Left ventricle myocardium inferior (tissue), 1 donor: Measurements from ENCODE around the gene TCEA3. TPM values are rescaled to one million over a fixed set of nuclear protein-coding genes. Genes with fewer than 3 reads are reported as not detected.

Experiments
- DNase-seq: peaks from one replicate; pipeline ENCODE4 v3.0.0-alpha.2; 2020
- H3K27ac ChIP-seq: fragments of 200-600 bp; replicated peaks from 2 replicates; pipeline ENCODE4 v1.8.0; 2021
- H3K27me3 ChIP-seq: fragments of 200-600 bp; 2 replicates; pipeline ENCODE4 v1.8.0; 2021; ENCODE audit warnings: low read depth
- H3K36me3 ChIP-seq: fragments of 200-600 bp; 2 replicates; pipeline ENCODE4 v1.8.0; 2021
- H3K4me1 ChIP-seq: fragments of 200-600 bp; 2 replicates; pipeline ENCODE4 v1.8.0; 2021
- H3K4me3 ChIP-seq: fragments of 200-600 bp; 2 replicates; pipeline ENCODE4 v1.8.0; 2021; ENCODE audit warnings: mild to moderate bottlenecking, moderate library complexity
- H3K9me3 ChIP-seq: fragments of 200-600 bp; replicated peaks from 2 replicates; pipeline ENCODE4 v1.8.0; 2021
- intact Hi-C: fragments of 100-400 bp; cut with micrococcal nuclease; formaldehyde crosslinking; loops from one replicate; pipeline ENCODE4 v1.11.0; 2022
- total RNA-seq: library from RNA; stranded (reverse); fragmentation: NEBNext Ultra II Directional; extraction: Animal tissue kit (Norgen Biotek cat#: 25700); gene quantifications from one replicate; pipeline ENCODE4 v1.2.1, GENCODE V29; 2021
- TF ChIP-seq, protein P1 (sequence below): fragments of 200-600 bp; IDR thresholded peaks from 2 replicates; pipeline ENCODE4 v1.8.0; 2021; ENCODE audit warnings: antibody characterized with exemption, mild to moderate bottlenecking, borderline replicate concordance
- donor health status: DM: no; HTN: yes; CAD: no; lungs with severe emphysema.

The TCEA3 gene
- total RNA-seq, 1 donor from 2014 or later, result 78.6 TPM

DNA sequence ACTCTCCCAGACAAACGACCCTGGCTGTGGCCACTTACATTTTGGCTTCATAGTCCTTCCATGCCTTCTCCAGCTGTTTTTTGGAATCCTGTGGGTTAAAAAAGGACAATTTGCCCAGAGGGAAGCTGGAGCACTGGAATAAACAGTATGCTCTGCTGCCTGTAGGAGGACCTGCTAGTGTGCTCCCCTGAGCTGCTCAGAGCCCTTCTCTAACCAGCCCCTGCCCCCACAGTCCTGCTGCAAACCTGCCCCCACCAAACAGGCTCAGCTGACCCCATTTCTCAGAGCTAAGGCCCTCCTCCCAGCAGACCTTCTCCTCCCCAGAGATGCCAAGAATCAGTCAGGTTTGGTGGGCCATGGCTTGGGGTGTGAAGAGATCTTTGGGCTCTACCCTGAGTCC is 26.9 kb upstream of the TCEA3 start:
- no peak overlapping the region for H3K4me3 ChIP-seq
- H3K9me3 ChIP-seq, result no peaks in the 10 kb centered on the region
- H3K4me1 ChIP-seq, result peaks cover 28% of the 10 kb centered on the region
- H3K36me3 ChIP-seq, result peaks cover 52% of the 10 kb centered on the region
- intact Hi-C loops, result no loop called here
- H3K27me3 ChIP-seq, result no peaks in the 10 kb centered on the region
- no peak overlapping the region for H3K27ac ChIP-seq
- DNase-seq, result no peak
- TF ChIP-seq, protein P1, sequence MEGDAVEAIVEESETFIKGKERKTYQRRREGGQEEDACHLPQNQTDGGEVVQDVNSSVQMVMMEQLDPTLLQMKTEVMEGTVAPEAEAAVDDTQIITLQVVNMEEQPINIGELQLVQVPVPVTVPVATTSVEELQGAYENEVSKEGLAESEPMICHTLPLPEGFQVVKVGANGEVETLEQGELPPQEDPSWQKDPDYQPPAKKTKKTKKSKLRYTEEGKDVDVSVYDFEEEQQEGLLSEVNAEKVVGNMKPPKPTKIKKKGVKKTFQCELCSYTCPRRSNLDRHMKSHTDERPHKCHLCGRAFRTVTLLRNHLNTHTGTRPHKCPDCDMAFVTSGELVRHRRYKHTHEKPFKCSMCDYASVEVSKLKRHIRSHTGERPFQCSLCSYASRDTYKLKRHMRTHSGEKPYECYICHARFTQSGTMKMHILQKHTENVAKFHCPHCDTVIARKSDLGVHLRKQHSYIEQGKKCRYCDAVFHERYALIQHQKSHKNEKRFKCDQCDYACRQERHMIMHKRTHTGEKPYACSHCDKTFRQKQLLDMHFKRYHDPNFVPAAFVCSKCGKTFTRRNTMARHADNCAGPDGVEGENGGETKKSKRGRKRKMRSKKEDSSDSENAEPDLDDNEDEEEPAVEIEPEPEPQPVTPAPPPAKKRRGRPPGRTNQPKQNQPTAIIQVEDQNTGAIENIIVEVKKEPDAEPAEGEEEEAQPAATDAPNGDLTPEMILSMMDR, result no peak

DNA sequence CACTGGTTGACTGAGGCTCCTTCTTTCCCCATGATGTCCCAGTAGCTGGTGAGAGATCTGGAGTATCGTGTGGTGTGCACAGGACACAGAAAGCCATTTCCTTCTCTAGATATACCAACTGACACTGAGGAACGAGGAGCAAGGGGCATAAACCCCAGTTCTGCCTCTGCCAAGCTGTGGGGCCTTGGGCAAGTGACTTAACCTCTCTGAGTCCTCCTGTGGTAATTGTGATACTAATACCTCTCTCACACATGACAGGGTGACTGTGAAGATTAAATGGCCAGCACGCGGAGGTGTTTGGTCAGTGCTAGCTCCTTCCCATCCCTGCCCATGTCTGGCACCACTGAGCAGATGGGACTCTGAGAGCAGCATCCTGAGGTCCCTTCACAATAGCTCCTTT is 26.3 kb upstream of the TCEA3 start:
- Histone ChIP-seq H3K36me3 (peaks cover 52% of the 10 kb centered on the region), H3K27me3 (no peaks in the 10 kb centered on the region), H3K4me1 (peaks cover 28% of the 10 kb centered on the region), H3K4me3 (no peak overlapping the region), H3K27ac (no peak overlapping the region), H3K9me3 (no peaks in the 10 kb centered on the region)
- TF ChIP-seq, protein P1, result no peak
- DNase-seq, result no peak
- intact Hi-C loops, result no loop called here

DNA sequence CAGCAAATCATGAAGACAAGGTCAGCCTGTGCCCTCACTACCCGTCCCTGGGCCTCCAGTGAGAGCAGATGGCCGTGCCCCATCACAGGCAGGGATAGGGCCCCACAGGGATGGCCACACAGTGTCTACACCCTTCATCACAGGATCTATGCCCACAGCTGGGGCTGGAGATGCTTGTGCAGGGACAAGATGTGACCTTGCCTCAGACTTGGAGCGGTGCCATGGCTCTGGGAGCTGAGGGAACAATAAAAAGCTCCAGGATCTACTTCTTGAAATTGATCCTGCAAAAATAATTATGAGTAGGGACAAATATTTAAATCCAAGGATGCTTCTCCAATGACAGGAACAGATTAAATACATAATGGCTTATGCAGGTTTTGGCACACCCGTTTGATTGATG is 25.4 kb upstream of the TCEA3 start:
- H3K27ac ChIP-seq, result peak overlapping the region; percentile 23
- H3K27me3 ChIP-seq, result no peaks in the 10 kb centered on the region
- H3K4me1 ChIP-seq, result peaks cover 28% of the 10 kb centered on the region
- TF ChIP-seq, protein P1, result no peak
- no peaks in the 10 kb centered on the region for H3K9me3 ChIP-seq
- DNase-seq, result peak; percentile 70
- intact Hi-C loops, result no loop called here
- peaks cover 47% of the 10 kb centered on the region for H3K36me3 ChIP-seq
- H3K4me3 ChIP-seq, result no peak overlapping the region

DNA sequence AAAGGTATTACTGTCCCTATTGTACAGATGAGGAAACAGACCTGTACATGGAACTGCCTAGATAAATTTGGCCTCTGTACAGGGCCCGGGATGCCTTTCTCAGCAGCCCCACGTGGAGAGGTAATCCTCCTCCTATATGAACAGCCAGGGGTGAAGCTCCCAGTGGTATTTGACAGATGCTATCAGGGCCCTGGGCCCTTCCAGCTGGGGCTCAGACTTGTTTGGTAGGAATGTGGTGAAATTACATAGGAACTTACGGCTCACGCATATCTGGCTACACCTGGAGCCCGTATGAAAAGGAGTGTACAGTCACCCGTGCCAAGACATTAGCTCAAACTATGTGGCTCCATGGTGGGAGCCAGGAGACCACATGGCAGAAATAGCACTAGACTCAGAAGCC is 24.8 kb upstream of the TCEA3 start:
- intact Hi-C loops, result no loop called here
- Histone ChIP-seq H3K4me1 (peaks cover 30% of the 10 kb centered on the region), H3K4me3 (no peak overlapping the region), H3K36me3 (peaks cover 41% of the 10 kb centered on the region), H3K27me3 (no peaks in the 10 kb centered on the region), H3K9me3 (no peaks in the 10 kb centered on the region), H3K27ac (peak overlapping the region; percentile 23)
- DNase-seq, result no peak
- TF ChIP-seq, protein P1, result no peak

DNA sequence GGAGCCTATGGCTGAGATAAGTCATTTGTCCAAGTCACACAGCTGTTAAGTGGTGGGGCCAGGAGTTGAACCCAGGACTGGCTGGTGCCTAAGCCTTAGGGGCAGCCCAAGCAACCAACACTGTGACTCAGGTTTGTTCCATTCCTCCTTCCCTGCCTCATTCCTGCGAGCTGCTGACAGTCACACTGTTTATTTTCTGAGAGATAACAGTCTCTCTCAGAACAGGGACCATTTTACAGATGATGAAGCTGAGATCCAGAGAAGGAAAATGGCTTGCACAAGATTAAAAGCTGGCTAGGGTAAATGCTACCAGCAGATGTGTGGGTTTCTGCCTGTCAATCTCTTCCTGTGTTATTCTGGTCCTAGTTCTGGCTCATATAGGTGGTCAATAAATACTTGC is 24.3 kb upstream of the TCEA3 start:
- H3K27ac ChIP-seq, result no peak overlapping the region
- intact Hi-C loops, result no loop called here

More for the DNA sequence above, 24.3 kb upstream of the TCEA3 start:
- peaks cover 32% of the 10 kb centered on the region for H3K4me1 ChIP-seq
- H3K9me3 ChIP-seq, result no peaks in the 10 kb centered on the region
- no peak for DNase-seq
- H3K27me3 ChIP-seq, result no peaks in the 10 kb centered on the region
- H3K4me3 ChIP-seq, result no peak overlapping the region
- peaks cover 41% of the 10 kb centered on the region for H3K36me3 ChIP-seq
- TF ChIP-seq, protein P1, result no peak
